H1 (cell line): ENCODE measurements around the gene FNDC11.

Experiments used
- BCL11A ChIP-seq, 2 experiments: IDR thresholded peaks; one replicate each; pipeline ENCODE4 v1.6.1; 2011; ENCODE audit warnings: low read depth in 2 of 2, low read length in 2 of 2, mild to moderate bottlenecking in 2 of 2
- BRCA1 ChIP-seq: IDR thresholded peaks from 2 replicates; pipeline ENCODE4 v1.6.1; 2012; ENCODE audit warnings: low read depth, low read length, improper control_type of control experiment
- CTCF ChIP-seq, 3 experiments: IDR thresholded peaks; 1 replicate in 2 of 3; 2 replicates in 1 of 3; pipeline versions ENCODE4 v1.5.1 to v1.6.1; 2011; ENCODE audit warnings: low read length in 3 of 3, mild to moderate bottlenecking in 3 of 3, inconsistent platforms in 2 of 3, low read depth in 1 of 3, moderate library complexity in 1 of 3; ENCODE audit not compliant: insufficient read depth in 1 of 3; ENCODE audit errors: control extremely low read depth in 1 of 3
- EZH2 ChIP-seq: fragments of 200-600 bp; sonication (generic); IDR thresholded peaks from 2 replicates; pipeline ENCODE4 v1.7.1; 2012; ENCODE audit warnings: low read depth, mild to moderate bottlenecking, moderate library complexity, low read length, inconsistent platforms; ENCODE audit not compliant: severe bottlenecking
- HDAC2 ChIP-seq, 2 experiments: fragments of 300-600 bp in 1 of 2; sonication (generic) in 1 of 2; IDR thresholded peaks; 2 replicates each; pipeline ENCODE4 v1.6.1; 2011 to 2012; ENCODE audit warnings: low read depth in 2 of 2, low read length in 2 of 2, mild to moderate bottlenecking in 2 of 2, moderate library complexity in 2 of 2, borderline replicate concordance in 1 of 2, inconsistent platforms in 1 of 2
- JUN ChIP-seq: IDR thresholded peaks from 2 replicates; pipeline ENCODE4 v1.6.1; 2011; ENCODE audit warnings: low read depth, mild to moderate bottlenecking, improper control_type of control experiment, low read length
- JUND ChIP-seq: IDR thresholded peaks from 2 replicates; pipeline ENCODE4 v1.6.1; 2011; ENCODE audit warnings: mild to moderate bottlenecking, improper control_type of control experiment, low read length
- NANOG ChIP-seq: IDR thresholded peaks from 2 replicates; pipeline ENCODE4 v1.6.1; 2011; ENCODE audit warnings: low read length, low read depth, mild to moderate bottlenecking, inconsistent platforms; ENCODE audit not compliant: insufficient read depth, poor library complexity, severe bottlenecking
- POLR2A ChIP-seq, 2 experiments: IDR thresholded peaks; 1 replicate in 1 of 2; 2 replicates in 1 of 2; pipeline ENCODE4 v1.6.1; 2011; ENCODE audit warnings: low read depth in 2 of 2, low read length in 2 of 2, mild to moderate bottlenecking in 2 of 2; ENCODE audit errors: control extremely low read depth in 1 of 2
- POLR2AphosphoS5 ChIP-seq: IDR thresholded peaks from 2 replicates; pipeline ENCODE4 v1.6.1; 2011; ENCODE audit warnings: low read depth, low read length
- TAF1 ChIP-seq: IDR thresholded peaks from 2 replicates; pipeline ENCODE4 v1.6.1; 2011; ENCODE audit warnings: mild to moderate bottlenecking, low read depth, low read length
- USF2 ChIP-seq: IDR thresholded peaks from 2 replicates; pipeline ENCODE4 v1.6.1; 2011; ENCODE audit warnings: low read length, improper control_type of control experiment
- ZNF274 ChIP-seq: IDR thresholded peaks from 2 replicates; pipeline ENCODE4 v1.7.0; 2012; ENCODE audit warnings: low read length, borderline replicate concordance; ENCODE audit errors: extremely low read depth

GRCh38 chr20:63594043-63594561 is 40.1 kb downstream of the FNDC11 start:
- TF ChIP-seq BRCA1 (no peak), USF2 (no peak), POLR2AphosphoS5 (no peak), NANOG (no peak), CTCF (IDR thresholded peaks at IDR 0.05; ENCODE audit: control extremely low read depth in 1 of 3, insufficient read depth in 1 of 3, low read depth in 1 of 3, low read length in 3 of 3) (no peak), JUND (no peak), BCL11A (IDR thresholded peaks at IDR 0.05; ENCODE audit: low read depth in 2 of 2, low read length in 2 of 2) (no peak), POLR2A (IDR thresholded peaks at IDR 0.05; ENCODE audit: control extremely low read depth in 1 of 2, low read depth in 2 of 2, low read length in 2 of 2) (no peak), HDAC2 (IDR thresholded peaks at IDR 0.05; ENCODE audit: borderline replicate concordance in 1 of 2, low read depth in 2 of 2, low read length in 2 of 2) (no peak), ZNF274 (no peak), TAF1 (no peak), JUN (no peak), EZH2 (no peak)
